Mucosa of stomach (tissue), 1 donor: Measurements from ENCODE around the gene TRPM3.
"Not testable (repeated sequence)": the region's sequence is repeated elsewhere in the genome, so short reads cannot be mapped to it uniquely, and the experiment has no call there.

Source experiments
- H3K27me3 ChIP-seq: one replicate; pipeline ENCODE4 v1.7.0; 2013; ENCODE audit warnings: mild to moderate bottlenecking, low read length; ENCODE audit not compliant: control insufficient read depth, insufficient read depth
- H3K36me3 ChIP-seq: one replicate; pipeline ENCODE4 v1.7.0; 2013; ENCODE audit warnings: low read length; ENCODE audit not compliant: control insufficient read depth, insufficient read depth
- H3K4me1 ChIP-seq: one replicate; pipeline ENCODE4 v1.7.0; 2013; ENCODE audit warnings: mild to moderate bottlenecking, low read length; ENCODE audit not compliant: control insufficient read depth, insufficient read depth
- H3K4me3 ChIP-seq: one replicate; pipeline ENCODE4 v1.7.0; 2013; ENCODE audit warnings: low read length
- H3K9ac ChIP-seq: one replicate; pipeline ENCODE4 v1.7.0; 2013; ENCODE audit warnings: mild to moderate bottlenecking, low read length, moderate library complexity
- H3K9me3 ChIP-seq: one replicate; pipeline ENCODE4 v1.7.0; 2013; ENCODE audit warnings: mild to moderate bottlenecking, low read length, moderate library complexity; ENCODE audit not compliant: control insufficient read depth
- donor health status: Pancreatic carcinoma.

TRPM3 gene

DNA sequence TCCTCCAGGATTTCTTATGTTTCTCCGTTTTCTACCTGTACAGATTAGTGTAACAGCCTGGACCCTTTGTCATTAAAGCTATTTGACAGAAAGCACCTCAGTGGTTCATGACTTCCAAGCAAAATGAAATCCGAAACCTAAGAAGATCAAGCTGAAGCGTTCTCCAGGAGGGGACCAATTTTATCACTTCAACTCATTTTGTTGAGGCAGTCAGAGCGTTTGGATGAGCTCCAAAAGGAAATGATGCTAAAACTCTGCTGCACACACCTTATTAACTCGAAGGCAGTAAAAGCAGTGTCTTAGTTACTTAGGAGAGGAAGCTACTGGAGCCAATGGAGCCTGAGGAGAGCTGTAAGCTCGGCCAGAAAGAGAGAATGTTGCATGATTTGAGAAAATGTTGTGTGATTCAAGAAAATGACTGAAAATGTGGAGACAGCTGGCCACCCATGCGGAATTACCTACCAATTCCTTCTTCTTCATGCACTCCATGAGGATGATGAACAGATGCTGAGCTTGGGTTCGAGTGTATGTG, 360.2 kb downstream of the TRPM3 start:
- no peaks in the 10 kb centered on the region for H3K36me3 ChIP-seq
- no peak overlapping the region for H3K4me3 ChIP-seq
- no peaks in the 10 kb centered on the region for H3K27me3 ChIP-seq
- H3K9ac ChIP-seq: no peak overlapping the region
- H3K9me3 ChIP-seq: no peaks in the 10 kb centered on the region
- no peaks in the 10 kb centered on the region for H3K4me1 ChIP-seq

GRCh38 chr9:70760228-70760627, 361.2 kb downstream of the TRPM3 start:
- Histone ChIP-seq H3K4me3 (no peak overlapping the region), H3K9ac (no peak overlapping the region), H3K36me3 (no peaks in the 10 kb centered on the region), H3K4me1 (no peaks in the 10 kb centered on the region), H3K27me3 (no peaks in the 10 kb centered on the region), H3K9me3 (no peaks in the 10 kb centered on the region)

- Histone ChIP-seq H3K9me3 (no peaks in the 10 kb centered on the region), H3K4me3 (no peak overlapping the region), H3K9ac (no peak overlapping the region), H3K27me3 (no peaks in the 10 kb centered on the region), H3K4me1 (no peaks in the 10 kb centered on the region), H3K36me3 (no peaks in the 10 kb centered on the region)
Observed at GRCh38 chr9:70753311-70753710, 368.1 kb downstream of the TRPM3 start.

DNA sequence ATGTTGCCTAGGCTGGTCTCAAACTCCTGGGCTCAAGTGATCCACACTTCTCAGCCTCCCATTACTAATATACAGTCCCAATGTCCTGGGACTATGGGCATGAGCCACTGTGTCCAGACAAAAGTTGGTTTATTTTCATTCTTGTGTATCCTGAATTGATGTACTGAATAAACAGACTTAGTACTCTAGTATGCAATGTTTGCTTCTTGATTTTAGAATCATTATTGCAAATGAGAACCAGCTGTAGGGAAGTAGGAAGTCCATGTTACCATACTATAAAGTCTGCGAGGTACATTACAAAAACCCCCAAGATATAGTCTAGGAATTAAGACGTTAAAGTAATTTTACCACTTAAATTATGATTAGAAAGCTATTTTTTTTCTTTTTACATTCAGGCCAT, 372.4 kb downstream of the TRPM3 start:
- no peak overlapping the region for H3K4me3 ChIP-seq
- H3K9ac ChIP-seq: no peak overlapping the region
- no peaks in the 10 kb centered on the region for H3K27me3 ChIP-seq
- H3K4me1 ChIP-seq: no peaks in the 10 kb centered on the region
- no peaks in the 10 kb centered on the region for H3K36me3 ChIP-seq
- no peaks in the 10 kb centered on the region for H3K9me3 ChIP-seq

GRCh38 chr9:70747261-70747718, 374.1 kb downstream of the TRPM3 start:
- Histone ChIP-seq H3K27me3 (no peaks in the 10 kb centered on the region), H3K9ac (no peak overlapping the region), H3K4me1 (no peaks in the 10 kb centered on the region), H3K4me3 (no peak overlapping the region), H3K9me3 (no peaks in the 10 kb centered on the region), H3K36me3 (no peaks in the 10 kb centered on the region)

GRCh38 chr9:70746760-70747159, 374.7 kb downstream of the TRPM3 start:
- Histone ChIP-seq H3K4me3 (no peak overlapping the region), H3K36me3 (no peaks in the 10 kb centered on the region), H3K9ac (no peak overlapping the region), H3K9me3 (no peaks in the 10 kb centered on the region), H3K4me1 (no peaks in the 10 kb centered on the region), H3K27me3 (no peaks in the 10 kb centered on the region)

- H3K9me3 ChIP-seq: no peaks in the 10 kb centered on the region
- no peaks in the 10 kb centered on the region for H3K36me3 ChIP-seq
- no peak overlapping the region for H3K9ac ChIP-seq
- H3K4me3 ChIP-seq: no peak overlapping the region
- no peaks in the 10 kb centered on the region for H3K27me3 ChIP-seq
- H3K4me1 ChIP-seq: no peaks in the 10 kb centered on the region
Observed at GRCh38 chr9:70746316-70746715, 375.1 kb downstream of the TRPM3 start.

DNA sequence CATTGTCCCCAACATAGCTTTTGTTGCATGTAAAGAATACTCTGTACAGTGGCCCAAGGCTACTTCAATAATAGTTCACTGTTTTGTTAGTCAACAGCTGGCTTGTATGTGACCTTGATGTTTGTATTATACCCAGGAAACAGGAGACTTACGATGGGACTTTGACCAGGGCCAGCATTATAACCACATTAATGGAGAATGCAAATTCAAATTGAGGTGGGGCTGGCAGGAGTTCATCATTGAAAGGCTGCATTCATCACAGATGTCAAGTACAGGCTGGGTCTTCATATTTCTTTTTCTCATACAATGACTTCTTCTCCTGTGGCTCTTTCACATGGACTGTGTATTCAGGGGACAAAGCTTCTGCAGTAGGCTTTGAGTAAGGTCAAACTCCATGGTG, 396.6 kb downstream of the TRPM3 start:
- not testable (repeated sequence) for H3K36me3 ChIP-seq, H3K27me3 ChIP-seq, H3K4me1 ChIP-seq, H3K9ac ChIP-seq, H3K9me3 ChIP-seq, H3K4me3 ChIP-seq

GRCh38 chr9:70724025-70724424, 397.4 kb downstream of the TRPM3 start:
- H3K36me3 ChIP-seq, H3K27me3 ChIP-seq, H3K4me1 ChIP-seq, H3K9ac ChIP-seq, H3K9me3 ChIP-seq, H3K4me3 ChIP-seq: not testable (repeated sequence)

GRCh38 chr9:70706797-70707196, 414.6 kb downstream of the TRPM3 start:
- not testable (repeated sequence) for H3K9me3 ChIP-seq, H3K9ac ChIP-seq, H3K4me1 ChIP-seq, H3K27me3 ChIP-seq, H3K36me3 ChIP-seq, H3K4me3 ChIP-seq

DNA sequence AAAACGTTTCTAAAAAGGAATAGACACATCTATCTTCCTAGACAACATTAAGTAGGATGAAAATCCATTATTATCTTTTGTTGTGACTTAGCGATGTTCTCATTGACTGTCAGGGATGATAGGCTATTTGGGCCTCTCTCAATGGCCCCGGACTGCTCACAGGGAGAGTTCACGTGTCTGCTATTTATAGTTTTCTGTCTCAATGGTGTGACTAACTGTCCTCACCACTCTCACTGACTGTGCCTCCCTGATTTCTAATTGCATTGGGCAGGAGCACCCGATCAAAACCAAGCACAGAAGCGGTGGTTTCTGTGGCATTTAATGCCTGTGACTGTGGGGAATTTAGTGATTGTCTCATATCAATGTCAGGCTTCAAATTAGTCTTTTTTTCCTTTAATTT, 420.3 kb downstream of the TRPM3 start:
- H3K9ac ChIP-seq: no peak overlapping the region

GRCh38 chr9:70696694-70697335, 424.6 kb downstream of the TRPM3 start:
- H3K4me1 ChIP-seq: no peaks in the 10 kb centered on the region
- H3K4me3 ChIP-seq: no peak overlapping the region
- H3K27me3 ChIP-seq: no peaks in the 10 kb centered on the region
- H3K36me3 ChIP-seq: no peaks in the 10 kb centered on the region
- no peak overlapping the region for H3K9ac ChIP-seq
- H3K9me3 ChIP-seq: no peaks in the 10 kb centered on the region

More for the DNA sequence above, 420.3 kb downstream of the TRPM3 start:
- no peaks in the 10 kb centered on the region for H3K36me3 ChIP-seq
- no peaks in the 10 kb centered on the region for H3K4me1 ChIP-seq
- no peaks in the 10 kb centered on the region for H3K27me3 ChIP-seq
- no peaks in the 10 kb centered on the region for H3K9me3 ChIP-seq
- H3K4me3 ChIP-seq: no peak overlapping the region

- Histone ChIP-seq H3K4me1 (no peaks in the 10 kb centered on the region), H3K36me3 (no peaks in the 10 kb centered on the region), H3K27me3 (no peaks in the 10 kb centered on the region), H3K4me3 (no peak overlapping the region), H3K9ac (no peak overlapping the region), H3K9me3 (no peaks in the 10 kb centered on the region)
Observed at GRCh38 chr9:70694758-70695157, 426.7 kb downstream of the TRPM3 start.
